NCI-H2171 (cell line): Measurements from ENCODE around the gene OLIG3.

Experiments
- DNase-seq: peaks from one replicate; lab custom pipeline; 2025; lab: John Stamatoyannopoulos, UW

OLIG3 gene

DNA sequence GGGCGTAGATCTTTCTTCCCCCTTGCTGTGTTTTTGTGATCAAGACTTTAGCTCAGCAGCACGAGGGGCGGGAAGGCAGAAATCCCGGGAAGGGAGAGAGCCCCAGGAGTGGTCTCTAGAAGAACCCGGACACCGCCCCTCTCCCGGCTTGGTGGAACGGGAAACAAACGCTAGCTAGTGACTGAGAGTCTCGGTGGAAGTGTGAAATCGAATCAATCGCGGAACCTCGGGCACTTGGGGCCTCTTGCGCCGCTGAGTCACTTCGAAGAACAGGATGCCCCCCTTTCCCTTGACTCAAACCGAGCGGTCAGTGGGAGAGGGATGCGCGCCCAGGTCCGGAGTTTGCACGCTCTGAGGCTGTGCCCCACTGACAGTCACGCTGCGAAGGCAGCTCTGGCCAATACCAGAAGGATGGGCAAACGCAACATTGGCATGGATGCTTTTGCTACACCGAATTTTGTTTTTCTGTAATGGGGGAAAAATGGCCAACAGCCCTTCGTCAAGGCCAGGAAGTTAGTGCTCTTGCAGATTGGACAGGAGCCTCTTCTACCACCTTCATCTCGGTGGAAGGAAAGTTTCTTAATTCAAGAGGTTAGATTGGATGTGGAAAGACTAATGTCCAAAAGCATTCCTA is 1.6 kb upstream of the OLIG3 start:
- DNase-seq: no peak

DNA sequence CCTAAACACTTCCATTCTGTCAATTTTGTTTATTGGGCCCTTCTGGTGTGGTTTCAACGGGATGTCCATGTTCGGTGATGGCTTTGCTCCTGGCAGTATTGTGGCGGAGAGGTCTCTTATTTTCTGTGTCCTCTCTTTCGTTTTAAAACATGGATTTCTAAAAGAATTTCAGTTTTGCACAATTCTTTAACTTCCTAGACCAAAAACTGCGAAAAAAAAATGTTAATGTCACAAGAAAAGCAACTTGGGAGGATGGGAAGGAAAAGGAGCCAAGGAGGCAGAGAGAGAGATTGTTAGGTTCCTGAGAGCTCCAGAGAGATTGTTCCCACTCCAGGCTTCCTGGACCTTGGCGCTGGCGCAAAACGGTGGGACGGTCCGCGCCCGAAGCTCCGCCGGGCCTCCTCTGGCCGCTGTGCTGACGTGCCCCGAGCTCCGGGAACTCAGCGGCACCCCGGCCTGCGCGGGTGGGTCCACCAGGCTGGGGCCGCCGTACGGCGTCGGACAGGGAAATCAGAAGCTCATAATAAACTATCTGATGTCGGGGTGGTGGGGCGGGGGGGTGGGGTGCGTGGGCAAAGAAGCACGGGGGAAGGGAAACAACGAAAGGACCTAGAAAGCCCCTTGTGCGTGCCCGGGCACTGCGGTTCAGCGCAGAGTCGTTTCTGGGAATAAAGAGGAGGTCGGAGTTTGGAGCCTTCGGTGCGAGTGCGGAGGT is 951 bp upstream of the OLIG3 start:
- no peak for DNase-seq

DNA sequence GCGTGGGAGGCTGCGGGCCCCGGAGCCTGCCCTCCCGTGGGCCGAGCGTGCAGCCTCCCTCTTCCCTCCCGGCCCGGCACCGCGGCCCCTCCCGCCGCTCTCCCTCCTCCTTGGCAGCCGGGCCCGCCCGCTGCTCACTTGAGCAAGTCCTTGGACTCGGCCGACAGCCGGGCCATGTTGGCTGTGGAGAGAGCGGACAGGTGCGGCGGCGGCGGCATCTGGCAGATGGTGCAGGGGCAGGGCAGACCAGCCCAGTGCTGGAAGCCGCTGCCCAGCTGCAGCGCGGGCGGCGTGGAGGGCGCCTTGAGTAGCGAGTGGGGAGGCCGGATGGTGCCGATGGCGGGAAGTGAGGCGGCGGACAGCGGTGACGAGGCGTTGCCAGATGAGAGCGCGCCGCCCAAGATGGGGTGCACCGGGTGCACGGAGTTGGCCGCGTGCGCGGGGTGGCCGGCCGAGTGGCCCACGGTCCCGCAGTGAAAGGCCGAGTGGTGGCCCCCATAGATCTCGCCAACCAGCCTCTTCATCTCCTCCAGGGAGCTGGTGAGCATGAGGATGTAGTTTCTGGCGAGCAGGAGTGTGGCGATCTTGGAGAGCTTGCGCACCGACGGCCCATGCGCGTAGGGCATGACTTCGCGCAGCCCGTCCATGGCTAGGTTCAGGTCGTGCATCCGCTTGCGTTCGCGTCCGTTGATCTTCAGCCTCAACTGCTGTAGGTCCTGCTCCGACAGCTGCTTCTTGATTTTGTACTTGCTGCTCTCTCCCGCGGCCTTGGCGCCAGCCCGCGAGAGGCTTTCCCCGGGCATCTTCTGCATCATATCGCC is 766 bp downstream of the OLIG3 start:
- DNase-seq: peak; percentile 49

DNA sequence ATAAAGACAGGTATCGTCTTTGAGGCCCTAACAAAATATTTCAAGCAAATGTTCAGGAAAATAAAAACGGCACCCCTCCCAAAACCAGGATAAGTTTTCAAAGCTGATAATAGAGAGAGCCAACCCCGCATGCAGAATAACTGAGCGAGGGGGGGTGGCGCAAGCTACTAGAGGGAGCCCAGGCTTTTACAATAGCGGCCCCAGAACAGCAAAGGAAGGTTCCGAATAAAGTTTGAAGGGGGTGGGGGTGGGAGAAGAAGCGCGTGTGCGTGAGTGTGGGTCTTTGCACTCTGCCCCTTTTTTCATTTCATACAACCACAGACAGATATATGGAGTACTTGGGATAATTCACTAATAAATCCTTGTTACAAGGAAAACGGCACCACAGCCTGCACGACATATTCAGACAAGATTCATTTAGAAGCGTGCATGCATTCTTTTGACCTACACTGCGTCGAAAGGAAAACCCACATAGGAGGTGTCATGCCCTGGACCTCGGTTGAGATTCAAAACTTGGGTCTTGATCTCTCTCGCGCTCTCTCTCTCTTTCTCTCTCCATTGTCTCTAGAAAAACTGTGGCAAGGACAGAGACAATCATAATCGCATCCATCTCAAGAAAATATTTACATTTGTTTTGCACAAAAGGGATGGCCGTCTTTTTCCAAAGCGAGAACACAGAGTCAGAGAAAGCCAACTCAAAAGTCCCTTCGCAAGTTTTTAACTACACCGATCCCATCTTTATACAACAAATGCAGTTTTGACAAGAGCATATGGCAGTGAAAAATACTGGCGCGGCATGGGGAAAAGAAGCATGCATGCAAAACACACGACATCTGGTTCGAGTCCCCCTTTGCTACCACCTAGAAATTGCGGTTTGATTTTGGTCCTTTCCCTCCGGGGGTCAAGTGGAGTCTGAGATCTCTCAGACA is 1.6 kb downstream of the OLIG3 start:
- DNase-seq: no peak

DNA sequence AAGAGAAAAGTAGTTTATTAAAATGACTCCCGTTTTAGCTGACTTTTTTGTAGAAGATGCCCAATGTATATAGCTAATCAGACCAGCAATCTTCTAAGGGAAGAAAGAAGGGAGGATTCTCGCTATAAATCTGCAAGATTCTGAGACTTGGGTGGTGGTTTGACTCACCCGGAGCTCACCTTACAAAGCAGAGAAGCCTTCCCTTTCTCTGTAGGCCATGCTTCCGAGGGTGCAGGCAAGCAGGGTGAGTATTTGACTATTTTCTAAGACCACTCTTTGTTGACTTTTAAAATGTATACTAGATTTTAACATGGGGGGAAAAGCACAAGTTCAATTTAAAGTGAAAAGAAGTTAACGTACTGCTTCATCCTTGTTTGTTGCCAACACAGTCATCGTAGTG is 2.7 kb downstream of the OLIG3 start:
- DNase-seq: no peak

DNA sequence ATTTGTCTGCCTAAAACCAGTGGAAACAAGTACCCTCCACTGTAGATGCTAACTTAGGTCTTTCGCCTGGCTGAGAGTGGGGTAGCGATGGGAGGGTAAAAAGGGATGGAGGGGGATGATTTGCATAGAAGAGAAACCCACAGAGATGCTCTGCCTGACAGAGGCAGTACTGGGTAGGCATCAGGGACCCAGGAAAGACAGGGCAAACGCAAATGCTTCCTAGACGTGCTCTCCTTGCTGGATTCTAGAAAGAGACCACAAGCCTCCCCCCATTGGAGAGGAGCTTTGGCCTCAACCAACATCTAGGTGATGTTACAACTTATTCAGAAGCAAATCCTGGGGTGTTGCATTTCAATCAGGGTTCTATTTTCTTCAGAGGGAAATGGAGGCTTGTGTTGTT is 3.2 kb downstream of the OLIG3 start:
- DNase-seq: no peak

DNA sequence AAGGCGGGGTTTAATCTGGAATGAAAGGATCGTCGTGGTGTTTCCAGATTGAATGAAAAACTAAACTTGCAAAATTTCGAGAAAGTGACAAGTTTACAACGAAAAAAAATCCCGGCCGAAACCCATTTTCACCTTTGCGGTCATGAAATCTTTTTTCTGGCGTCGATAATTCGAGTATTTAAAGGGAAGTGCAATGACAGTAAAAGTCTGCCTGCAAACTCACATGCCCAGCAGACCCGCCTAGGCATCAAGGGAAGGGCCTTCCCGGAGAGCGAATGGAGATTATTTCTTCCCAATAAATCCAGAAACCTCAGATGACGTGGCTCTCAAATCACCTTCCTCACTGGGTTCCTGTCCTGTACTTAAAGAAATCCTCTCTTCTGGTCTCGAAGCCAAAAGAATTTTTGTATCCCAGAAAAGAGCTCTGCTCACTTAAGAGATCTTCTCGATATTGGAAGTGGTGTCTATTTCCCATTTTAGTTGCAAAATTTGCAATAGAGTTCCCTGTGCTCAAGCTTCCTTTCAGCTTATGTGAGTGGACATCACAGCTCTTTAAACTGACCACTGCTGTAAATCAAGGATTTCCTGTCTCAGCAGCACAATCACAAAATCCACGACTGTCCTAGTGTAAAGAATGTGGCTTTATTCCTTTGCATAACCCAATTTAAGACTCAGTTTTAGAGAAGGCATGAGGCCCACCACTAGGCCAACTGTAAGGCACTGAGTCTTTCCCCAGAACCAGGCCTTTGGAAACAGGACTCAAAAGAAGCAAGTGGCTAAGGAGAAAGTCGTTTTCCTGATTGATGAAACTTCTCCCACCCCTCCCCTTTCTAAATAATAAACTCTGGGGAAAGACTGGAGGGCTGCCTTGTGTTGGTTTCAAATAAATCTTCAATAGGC is 3.9 kb downstream of the OLIG3 start:
- no peak for DNase-seq

DNA sequence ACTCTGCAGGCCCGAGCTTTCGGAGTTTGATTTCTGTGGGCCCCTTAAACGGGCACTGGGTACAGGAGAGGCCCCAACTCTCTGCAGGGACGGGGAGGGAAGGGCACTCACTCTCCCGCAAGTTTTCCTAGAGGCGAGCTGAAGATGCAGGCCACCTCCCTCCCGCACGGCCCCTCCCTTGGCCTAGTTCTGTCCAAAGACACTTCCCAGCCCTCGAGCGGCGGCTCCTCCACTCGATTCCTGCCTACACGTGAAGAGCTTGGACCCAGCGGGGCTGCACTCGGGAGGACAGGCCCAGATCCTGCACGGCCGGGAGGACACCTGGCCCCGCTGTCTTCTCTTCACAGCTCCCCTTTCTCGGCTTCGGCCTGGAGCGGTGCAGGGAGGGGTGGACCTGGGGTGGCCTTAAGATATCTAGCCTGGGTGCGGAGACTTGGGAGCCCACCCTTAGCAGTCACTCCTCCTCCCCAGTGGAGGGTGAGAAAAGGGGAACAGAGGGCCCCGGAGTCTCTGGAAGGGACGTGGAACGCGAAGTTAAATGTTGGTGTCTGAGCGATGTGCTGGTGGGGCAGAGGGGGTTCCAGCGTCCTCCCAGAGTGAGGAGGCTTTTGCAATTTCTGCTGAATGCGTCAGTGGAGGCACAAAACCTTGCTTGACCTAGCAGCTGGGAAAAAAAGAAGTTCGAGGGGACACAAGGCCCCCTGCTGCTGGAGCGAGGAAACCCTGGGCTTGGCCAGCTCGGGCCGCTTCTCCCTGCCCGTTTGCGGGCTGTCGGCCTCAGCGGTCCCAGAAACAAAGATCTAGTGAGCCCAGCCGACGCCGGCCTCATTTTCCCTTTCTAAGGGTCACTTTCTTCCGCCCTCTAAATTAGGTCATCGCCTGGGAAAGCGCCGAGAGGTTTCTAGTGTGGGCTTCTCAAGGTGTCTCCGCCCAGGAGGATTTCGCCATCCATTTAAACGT is 4.9 kb downstream of the OLIG3 start:
- DNase-seq: no peak

DNA sequence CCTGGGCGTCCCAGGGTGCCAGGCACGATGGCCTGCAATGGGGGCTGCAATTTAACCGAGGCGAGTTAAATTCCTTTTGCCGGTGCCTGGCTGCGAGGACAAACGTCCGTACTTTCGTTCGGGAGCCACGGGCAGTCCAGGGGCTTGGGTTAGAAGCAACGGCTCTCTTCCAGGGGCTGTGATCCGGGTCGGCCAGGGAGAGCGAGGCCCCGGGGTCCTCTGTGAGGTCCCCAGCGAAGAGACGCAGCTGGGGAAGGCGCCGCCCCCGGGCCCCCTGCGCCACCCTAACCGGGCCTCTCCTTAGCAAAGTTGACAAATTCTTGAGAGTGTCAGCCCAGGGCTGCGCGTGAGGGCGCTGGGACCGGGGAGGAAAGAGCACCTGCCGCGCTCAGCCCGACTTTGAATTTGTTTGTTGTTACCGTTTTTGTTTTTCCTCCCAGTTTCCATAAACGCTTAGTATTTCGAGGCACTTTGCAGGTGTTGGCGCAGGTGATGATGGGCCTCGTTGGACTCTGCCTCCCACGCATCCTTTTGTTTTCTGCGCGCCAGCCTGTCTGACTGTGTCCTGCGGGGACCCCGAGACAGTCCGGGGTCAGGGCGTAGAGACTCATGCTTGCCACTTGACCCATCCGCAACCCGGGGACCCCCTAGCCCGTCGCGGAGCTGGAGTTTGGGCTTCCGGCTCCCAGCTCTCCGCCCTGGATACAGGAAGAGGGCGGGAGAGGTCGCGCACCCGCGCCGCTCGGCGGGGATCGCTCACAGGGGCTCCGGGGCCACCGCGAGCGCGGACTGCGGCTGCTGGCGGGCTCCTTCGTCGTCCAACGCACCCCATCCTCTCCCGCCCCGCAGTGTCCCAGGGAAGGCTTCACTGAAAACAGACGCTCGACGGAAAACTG is 5.8 kb downstream of the OLIG3 start:
- no peak for DNase-seq

DNA sequence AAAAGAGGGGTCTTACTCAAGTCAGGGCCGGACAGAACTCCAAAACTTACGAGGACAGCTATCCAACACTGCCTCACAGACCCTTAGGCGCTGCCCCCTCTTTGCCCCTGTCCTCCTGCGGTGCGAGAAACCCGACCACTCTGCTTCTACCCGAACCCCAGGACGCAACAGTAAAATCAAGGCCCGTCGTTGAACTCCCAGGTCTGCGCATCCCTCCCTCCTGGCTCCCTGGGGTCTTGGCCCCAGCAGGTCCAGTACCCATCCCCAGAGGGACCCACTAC is 6.4 kb downstream of the OLIG3 start:
- DNase-seq: no peak

DNA sequence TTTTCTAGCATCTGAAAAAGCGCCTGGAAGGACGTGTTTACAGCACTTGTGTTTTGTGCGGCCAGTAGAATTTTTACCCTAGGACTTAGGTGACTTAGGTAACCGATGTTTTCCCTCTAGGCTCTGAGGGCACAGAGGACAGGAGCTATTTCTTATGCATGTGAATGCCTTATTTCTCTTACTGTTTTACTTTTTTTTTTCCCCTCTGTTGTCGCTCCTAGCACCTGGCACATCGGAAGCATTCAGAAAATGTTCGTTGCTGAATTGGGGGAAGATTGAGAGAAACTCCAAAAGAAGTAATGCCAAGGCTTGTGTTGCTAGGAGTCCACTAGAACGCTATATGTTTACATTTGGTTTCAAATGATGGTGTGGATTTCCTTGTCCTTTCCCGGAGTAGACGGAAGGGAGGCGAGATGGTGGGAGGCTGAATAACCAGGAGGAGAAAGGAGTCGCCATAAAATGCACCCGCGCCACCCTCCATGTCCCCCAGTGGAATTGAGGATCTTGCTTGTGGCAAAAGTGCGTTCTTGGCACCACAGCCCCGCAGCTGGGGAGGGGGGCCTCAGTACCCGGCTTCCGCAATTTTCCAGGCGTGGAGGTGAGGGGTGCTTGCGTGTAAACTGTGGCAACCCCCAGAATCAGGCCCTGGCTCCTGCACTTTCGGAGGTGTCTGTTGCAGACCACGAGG is 6.9 kb downstream of the OLIG3 start:
- DNase-seq: no peak

DNA sequence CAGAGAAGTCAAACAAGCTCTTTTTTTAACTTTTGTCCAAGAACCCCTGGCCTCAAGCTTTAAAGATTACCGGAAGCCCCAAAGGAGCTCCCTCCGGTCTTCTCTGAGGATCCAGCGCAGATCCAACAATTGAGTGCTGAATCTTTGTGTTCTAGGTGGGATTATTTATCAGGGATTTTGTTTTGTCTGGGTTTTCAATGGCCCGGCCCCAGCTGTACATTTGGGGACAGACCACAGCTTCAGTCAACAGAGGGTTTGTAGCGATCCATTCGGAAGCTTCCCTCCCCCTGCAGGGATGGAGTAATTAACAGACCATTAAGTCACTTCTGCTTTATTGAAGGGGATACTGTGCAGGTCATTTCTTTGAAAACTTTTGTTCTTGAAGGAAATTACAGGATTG is 7.8 kb downstream of the OLIG3 start:
- DNase-seq: no peak

DNA sequence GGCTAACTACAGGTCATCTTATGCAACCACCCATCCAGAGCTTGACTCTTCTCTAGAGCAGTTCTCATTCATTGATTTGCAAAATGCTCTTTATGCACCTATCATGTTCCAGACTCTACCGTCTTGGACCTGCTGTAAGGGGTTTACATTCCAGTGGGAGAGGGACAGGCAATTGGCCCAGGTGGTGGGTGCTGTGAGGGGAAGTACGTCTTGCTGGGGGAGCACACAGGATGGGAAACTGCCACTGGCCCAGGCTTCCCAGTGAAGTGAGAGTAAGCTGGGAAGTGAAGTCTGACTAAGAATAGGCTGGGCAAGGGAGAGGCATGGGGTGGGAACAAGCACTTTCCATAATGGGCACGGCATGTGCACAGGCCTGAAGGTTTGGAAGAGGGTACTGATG is 13.8 kb downstream of the OLIG3 start:
- DNase-seq: no peak

DNA sequence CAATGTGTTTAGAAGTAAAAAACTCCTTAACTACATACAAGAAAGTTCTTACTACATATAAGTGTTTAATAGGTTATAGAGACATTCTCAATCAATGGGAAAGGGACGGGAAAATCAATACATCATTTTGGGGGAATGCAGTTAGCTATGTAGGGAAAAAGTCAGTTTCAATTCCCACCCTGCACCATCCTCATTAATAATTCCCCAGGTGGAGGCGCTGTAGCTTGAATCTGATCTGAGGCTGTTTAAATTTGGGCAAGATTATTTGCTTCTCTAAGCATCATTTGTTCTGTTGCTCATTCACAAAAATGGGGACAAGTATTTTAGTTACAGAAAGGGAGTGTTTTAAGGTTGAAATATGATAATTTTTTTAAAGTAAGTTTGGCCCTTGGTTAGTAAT is 19.1 kb downstream of the OLIG3 start:
- DNase-seq: no peak

DNA sequence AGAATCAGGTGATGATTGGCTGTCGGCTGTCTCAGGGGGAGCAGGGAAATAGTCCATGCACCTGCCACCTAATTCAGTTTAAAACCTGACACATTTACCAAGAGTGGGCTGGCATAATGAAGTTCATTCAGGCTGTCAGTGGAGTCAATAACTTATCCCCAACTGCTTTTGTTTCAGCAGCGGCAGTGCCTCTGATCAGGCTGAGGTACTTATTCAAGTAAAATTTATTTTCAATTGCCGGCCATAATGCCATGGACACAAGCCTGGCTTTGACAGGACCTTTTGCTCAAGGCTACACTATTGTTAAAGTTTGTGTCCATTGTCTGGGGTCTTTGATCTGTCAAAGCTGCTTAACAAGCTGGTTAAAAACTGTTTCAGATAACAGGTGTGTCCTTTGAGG is 20.6 kb downstream of the OLIG3 start:
- DNase-seq: no peak

DNA sequence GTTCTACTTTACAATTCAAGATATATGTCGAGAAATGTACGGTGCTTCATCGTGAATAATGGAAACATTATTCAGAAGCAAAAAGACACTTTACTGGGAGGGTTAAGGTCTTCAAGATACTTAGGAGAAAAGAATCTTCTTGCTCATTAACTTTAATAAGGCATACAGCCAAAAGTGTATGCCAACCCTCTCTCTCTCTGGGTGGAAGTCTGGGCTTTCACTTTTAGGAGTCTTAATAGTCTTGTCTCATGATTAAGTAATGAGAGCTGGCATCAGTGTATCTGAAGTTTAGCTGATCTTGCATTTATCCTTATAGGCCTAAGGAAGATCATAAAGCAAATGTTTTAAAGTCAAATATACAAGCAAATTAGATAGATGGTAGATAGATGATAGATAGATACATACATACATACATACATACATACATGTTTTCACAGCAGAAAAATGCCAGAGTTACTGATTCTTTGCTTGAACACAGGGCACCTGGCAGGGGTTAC is 21.5 kb downstream of the OLIG3 start:
- no peak for DNase-seq

DNA sequence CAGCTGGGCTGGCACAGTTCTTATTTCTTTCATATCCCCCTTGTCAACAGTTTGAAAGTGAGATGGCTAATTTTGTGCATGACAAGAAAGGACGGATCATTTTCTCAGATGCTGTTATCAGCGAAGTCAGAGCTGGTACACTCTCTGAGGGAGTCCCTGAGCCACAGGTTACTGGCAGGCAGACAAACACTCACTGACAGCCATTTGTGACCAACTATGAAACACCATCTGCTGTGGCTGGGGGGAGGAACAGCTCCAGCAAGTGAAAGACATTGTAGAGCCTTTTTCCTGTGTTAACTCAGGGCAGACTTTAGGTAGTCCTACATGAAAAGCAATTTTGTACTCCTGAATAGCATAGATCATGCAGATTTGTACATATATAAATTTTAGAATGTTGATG is 22.2 kb downstream of the OLIG3 start:
- peak; percentile 61 for DNase-seq

DNA sequence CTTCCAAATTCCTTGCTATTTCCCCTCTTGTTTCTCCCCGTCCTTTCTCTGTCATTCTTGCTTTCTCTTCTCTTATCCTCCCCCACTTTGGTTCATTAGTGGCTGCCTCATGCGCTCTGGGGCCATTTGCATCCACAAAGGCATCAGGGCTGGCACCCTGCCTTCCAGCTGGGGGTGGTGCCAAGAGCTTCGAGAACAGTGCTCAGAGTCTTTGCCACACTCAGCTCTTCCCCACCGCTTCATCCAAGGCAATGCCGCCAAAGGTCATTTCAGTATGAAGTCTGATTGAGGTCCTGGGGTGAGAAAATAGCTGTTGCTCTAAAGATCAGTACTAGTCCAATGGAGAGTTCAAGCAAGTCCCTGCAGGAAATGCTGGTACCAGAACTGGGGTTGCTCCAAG is 22.7 kb downstream of the OLIG3 start:
- DNase-seq: no peak
